ENCODE data around the gene SHANK1. TPM values are rescaled to one million over a fixed set of nuclear protein-coding genes. Genes with fewer than 3 reads are reported as not detected.

SHANK1 gene
- total and polyA plus RNA-seq, 2 of the 13 experiments (the other 11 are each of a cell fraction or from before 2014, with no cell fraction given), result not detected

DNA sequence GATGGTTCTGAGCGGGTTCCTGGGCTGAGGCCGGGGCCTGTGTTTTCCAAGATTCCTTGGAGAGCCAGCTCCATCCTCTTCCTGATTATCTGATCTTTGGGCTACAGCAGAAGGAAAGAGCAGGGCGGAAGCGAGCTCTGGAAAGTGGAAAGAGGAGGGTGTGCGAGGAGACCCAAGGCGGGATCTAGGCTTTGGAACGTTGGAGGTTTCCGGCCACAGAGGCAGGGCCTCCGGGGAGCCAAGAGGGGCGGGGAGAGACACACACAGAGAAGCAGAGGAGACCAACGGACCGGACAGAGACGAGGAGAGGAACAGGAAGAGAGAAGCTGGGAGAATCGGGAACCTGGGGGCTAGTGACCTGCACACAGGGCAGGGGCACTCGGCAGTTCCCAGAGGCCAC lies 3.5 kb upstream of the SHANK1 start, which contains the start of gene CLEC11A:
CLEC11A (plus strand) TSS at position 296 of the 400 bp plus-strand sequence. CDS start 162 bp downstream, outside the sequence.
- CTCF ChIA-PET (ENCODE audit: low intra/inter-chr PET ratio, low total read pairs), result no interaction called here
- Histone ChIP-seq H3K9ac (ENCODE audit: insufficient read depth, low read depth, low read length) (no peak within 1 kb of the TSS), H3K4me2 (ENCODE audit: low read depth, low read length) (peak within 1 kb of the TSS; percentile 74), H3K4me1 (ENCODE audit: insufficient read depth, low read length) (no peaks in the 10 kb centered on the region), H3K27me3 (ENCODE audit: control insufficient read depth in 1 of 2, insufficient read depth in 2 of 2, low read length in 2 of 2) (peaks cover 9 to 46% of the 10 kb centered on the region in 2 experiments), H3K36me3 (replicated peaks in 1 of 2; ENCODE audit: control insufficient read depth in 1 of 2, insufficient read depth in 2 of 2, low read length in 2 of 2) (no peaks in the 10 kb centered on the region), H3K9me3 (ENCODE audit: low read length) (no peaks in the 10 kb centered on the region), H4K20me1 (ENCODE audit: insufficient read depth, low read length) (no peaks in the 10 kb centered on the region), H2AFZ (ENCODE audit: low read length) (no peak within 1 kb of the TSS), H3K4me3 (replicated peaks in 1 of 3; ENCODE audit: insufficient read depth in 1 of 3, low read depth in 2 of 3, low read length in 3 of 3) (peak within 1 kb of the TSS; percentile 34 to 69 (median 43); a peak in 4 of 6 replicates), H3K27ac (ENCODE audit: extremely low read length, insufficient read depth, low read length) (no peak within 1 kb of the TSS), H3K79me2 (ENCODE audit: insufficient read depth, low read length) (no peaks in the 10 kb centered on the region)
- WGBS (ENCODE audit: low lambda C conversion rate), result 2% methylated on average over 15 of the region's 15 CpGs
- POLR2A ChIA-PET, result no interaction called here
- intact Hi-C loops (cut with micrococcal nuclease; ENCODE audit: unreplicated experiment) (loop anchor here (5.0 kb wide), 1 partner anchor 59 kb away; no protein-coding TSS in a partner anchor), in situ Hi-C loops (cut with HindIII; ENCODE audit: extremely low pct_ligation_motif_present, low pct_unique_long_range_greater_than_20kb) (no loop called here)
- TF ChIP-seq ZSCAN12 (CRISPR knock-in tag; IDR thresholded peaks at IDR 0.05) (no peak), KLF12 (CRISPR knock-in tag; IDR thresholded peaks at IDR 0.05; ENCODE audit: borderline replicate concordance) (no peak), FOXK1 (CRISPR knock-in tag; IDR thresholded peaks at IDR 0.05; ENCODE audit: borderline replicate concordance, low read depth) (no peak), MEF2D (CRISPR knock-in tag; IDR thresholded peaks at IDR 0.05) (no peak)
- no peak for ATAC-seq
- no TSS peak for BruUV-seq (replicated peaks)
- DNase-seq (ENCODE audit: low spot score), result no peak
- no peak for FAIRE-seq

GRCh38 chr19:50722201-50723013 lies 2.8 kb upstream of the SHANK1 start:
- intact Hi-C loops (cut with micrococcal nuclease; ENCODE audit: unreplicated experiment) (loop anchor here (5.0 kb wide), 1 partner anchor 60 kb away; no protein-coding TSS in a partner anchor), in situ Hi-C loops (cut with HindIII; ENCODE audit: extremely low pct_ligation_motif_present, low pct_unique_long_range_greater_than_20kb) (no loop called here)
- H3K4me2 ChIP-seq (ENCODE audit: low read depth, low read length), result no peak overlapping the region
- no peak overlapping the region for H3K4me3 ChIP-seq (replicated peaks in 1 of 3; ENCODE audit: insufficient read depth in 1 of 3, low read depth in 2 of 3, low read length in 3 of 3)
- TF ChIP-seq, protein P1, sequence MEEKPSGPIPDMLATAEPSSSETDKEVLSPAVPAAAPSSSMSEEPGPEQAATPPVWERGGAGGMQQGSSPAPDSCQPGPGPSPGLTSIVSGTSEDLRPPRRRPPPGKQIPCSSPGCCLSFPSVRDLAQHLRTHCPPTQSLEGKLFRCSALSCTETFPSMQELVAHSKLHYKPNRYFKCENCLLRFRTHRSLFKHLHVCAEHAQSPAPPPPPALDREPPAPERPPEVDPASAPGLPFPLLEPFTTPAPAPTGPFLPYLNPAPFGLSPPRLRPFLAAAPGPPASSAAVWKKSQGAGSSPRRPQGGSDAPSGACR (CRISPR knock-in tag; IDR thresholded peaks at IDR 0.05), result no peak
- TF ChIP-seq, protein P2, sequence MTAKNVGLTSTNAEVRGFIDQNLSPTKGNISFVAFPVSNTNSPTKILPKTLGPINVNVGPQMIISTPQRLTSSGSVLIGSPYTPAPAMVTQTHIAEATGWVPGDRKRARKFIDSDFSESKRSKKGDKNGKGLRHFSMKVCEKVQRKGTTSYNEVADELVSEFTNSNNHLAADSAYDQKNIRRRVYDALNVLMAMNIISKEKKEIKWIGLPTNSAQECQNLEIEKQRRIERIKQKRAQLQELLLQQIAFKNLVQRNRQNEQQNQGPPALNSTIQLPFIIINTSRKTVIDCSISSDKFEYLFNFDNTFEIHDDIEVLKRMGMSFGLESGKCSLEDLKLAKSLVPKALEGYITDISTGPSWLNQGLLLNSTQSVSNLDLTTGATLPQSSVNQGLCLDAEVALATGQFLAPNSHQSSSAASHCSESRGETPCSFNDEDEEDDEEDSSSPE (CRISPR knock-in tag; IDR thresholded peaks at IDR 0.05), result no peak
- TF ChIP-seq SMAD1 (CRISPR knock-in tag; IDR thresholded peaks at IDR 0.05; ENCODE audit: borderline replicate concordance, low read depth) (no peak), CEBPG (CRISPR knock-in tag; IDR thresholded peaks at IDR 0.05) (no peak), ZNF891 (CRISPR knock-in tag; IDR thresholded peaks at IDR 0.05) (no peak), REST (IDR thresholded peaks at IDR 0.05; ENCODE audit: borderline replicate concordance in 1 of 2, low read depth in 1 of 2, low read length in 2 of 2) (no peak), ZBTB1 (CRISPR knock-in tag; IDR thresholded peaks at IDR 0.05; ENCODE audit: borderline replicate concordance) (no peak)
- peaks cover 12 to 46% of the 10 kb centered on the region in 2 experiments for H3K27me3 ChIP-seq (ENCODE audit: control insufficient read depth in 1 of 2, insufficient read depth in 2 of 2, low read length in 2 of 2)
- no peaks in the 10 kb centered on the region for H3K36me3 ChIP-seq (replicated peaks in 1 of 2; ENCODE audit: control insufficient read depth in 1 of 2, insufficient read depth in 2 of 2, low read length in 2 of 2)
- DNase-seq (ENCODE audit: low spot score) (no peak), ATAC-seq (no peak), FAIRE-seq (no peak)
- H4K20me1 ChIP-seq (ENCODE audit: insufficient read depth, low read length), result no peaks in the 10 kb centered on the region
- no peaks in the 10 kb centered on the region for H3K4me1 ChIP-seq (ENCODE audit: insufficient read depth, low read length)
- BruUV-seq (replicated peaks), result no TSS peak
- H2AFZ ChIP-seq (ENCODE audit: low read length), result no peak overlapping the region
- no peak overlapping the region for H3K9ac ChIP-seq (ENCODE audit: insufficient read depth, low read depth, low read length)
- POLR2A ChIA-PET, result no interaction called here
- CTCF ChIA-PET (ENCODE audit: low intra/inter-chr PET ratio, low total read pairs), result no interaction called here
- H3K79me2 ChIP-seq (ENCODE audit: insufficient read depth, low read length), result no peaks in the 10 kb centered on the region
- no peak overlapping the region for H3K27ac ChIP-seq (ENCODE audit: extremely low read length, insufficient read depth, low read length)
- H3K9me3 ChIP-seq (ENCODE audit: low read length), result no peaks in the 10 kb centered on the region
- WGBS (ENCODE audit: low lambda C conversion rate), result 9% methylated on average over 11 of the region's 15 CpGs

Data from HepG2 (cell line).